ENCODE measurements around the gene MGLL. TPM values are rescaled to one million over a fixed set of nuclear protein-coding genes. Genes with fewer than 3 reads are reported as not detected.

Gene MGLL
- total RNA-seq, 1 experiment from 2014 or later: 6.8 TPM

DNA sequence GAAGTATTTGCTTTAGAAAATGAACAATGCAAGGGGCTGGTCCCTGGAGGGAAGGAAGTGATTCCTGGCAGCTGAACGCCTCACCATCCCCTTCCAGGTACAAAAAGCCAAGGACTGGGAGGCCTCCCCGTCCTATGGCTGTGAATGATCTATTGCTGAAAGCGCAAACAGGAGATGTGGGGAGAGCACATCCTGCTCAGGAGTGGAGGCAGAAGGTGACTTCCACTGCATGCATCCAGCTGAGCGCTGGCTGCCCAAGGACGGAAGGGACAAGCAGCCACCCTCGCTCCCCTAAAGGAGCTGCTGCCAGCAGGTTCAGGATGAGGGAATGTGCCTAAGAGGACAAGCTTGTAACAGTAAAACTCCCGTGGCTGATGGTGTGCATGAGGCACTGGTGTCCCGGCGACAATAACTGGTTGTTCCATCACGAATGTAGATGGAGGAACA lies 108.2 kb downstream of the MGLL start (continued):
- TF ChIP-seq, protein P1, sequence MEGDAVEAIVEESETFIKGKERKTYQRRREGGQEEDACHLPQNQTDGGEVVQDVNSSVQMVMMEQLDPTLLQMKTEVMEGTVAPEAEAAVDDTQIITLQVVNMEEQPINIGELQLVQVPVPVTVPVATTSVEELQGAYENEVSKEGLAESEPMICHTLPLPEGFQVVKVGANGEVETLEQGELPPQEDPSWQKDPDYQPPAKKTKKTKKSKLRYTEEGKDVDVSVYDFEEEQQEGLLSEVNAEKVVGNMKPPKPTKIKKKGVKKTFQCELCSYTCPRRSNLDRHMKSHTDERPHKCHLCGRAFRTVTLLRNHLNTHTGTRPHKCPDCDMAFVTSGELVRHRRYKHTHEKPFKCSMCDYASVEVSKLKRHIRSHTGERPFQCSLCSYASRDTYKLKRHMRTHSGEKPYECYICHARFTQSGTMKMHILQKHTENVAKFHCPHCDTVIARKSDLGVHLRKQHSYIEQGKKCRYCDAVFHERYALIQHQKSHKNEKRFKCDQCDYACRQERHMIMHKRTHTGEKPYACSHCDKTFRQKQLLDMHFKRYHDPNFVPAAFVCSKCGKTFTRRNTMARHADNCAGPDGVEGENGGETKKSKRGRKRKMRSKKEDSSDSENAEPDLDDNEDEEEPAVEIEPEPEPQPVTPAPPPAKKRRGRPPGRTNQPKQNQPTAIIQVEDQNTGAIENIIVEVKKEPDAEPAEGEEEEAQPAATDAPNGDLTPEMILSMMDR (IDR thresholded peaks at IDR 0.05 in 2 of 3, conservative IDR thresholded peaks at IDR 0.05 in 1 of 3; ENCODE audit: borderline replicate concordance in 1 of 3, insufficient read depth in 1 of 3, low read depth in 2 of 3, low read length in 2 of 3): no peak
- no peak for TF ChIP-seq JUND (IDR thresholded peaks at IDR 0.05)

DNA sequence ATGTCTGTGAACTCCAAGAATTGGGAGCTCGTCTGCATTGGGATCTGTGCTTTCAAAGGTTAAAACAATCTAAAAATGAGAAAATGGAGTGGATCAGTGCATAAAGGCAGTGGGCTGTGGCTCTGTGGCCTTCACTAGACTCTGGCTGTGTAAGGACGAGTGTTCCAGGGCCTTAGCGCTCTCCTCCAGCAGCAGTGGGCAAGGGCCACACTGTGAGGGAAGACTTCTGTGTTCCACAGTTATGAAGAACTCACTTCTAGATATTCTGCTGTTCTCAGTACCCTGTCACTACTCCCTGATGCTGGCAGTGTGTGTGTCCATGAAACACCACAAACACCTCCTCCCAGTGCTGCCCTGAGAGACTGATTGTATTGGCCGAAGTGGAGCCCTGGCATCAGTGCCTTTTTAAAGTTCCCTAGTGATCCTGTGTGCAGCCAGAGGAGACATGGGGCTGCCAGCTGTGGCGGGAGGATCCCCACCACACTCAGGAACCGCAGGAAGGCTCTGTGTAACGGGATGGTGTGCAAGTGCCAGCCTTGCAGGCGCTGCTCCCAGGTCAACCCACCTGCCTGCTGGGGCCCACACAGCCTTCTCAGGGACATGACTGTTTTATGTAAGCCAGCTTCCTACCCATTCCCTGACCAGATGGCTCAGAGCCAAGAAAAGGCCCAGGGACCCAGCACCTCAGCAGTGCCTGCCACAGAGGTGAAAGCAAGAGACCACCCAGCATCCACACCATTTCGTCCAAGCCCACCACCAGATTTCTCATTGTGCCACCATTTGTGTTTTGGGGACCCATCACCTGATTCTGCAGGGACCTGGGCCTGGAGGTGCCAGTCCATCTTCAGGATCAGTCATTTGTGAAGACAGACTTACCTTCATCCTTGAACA lies 109.2 kb downstream of the MGLL start:
- Histone ChIP-seq H3K79me2 (ENCODE audit: insufficient read depth, low read length) (no peaks in the 10 kb centered on the region), H3K9me3 (ENCODE audit: control insufficient read depth in 1 of 2, insufficient read depth in 1 of 2, low read depth in 1 of 2, low read length in 2 of 2) (no peaks in the 10 kb centered on the region), H3K36me3 (ENCODE audit: control insufficient read depth in 1 of 2, insufficient read depth in 2 of 2, low read length in 2 of 2) (no peaks in the 10 kb centered on the region), H3K4me1 (ENCODE audit: control insufficient read depth in 1 of 2, insufficient read depth in 2 of 2, low read length in 2 of 2) (peaks cover 0 to 8% of the 10 kb centered on the region in 2 experiments; a peak in 1 of 4 replicates), H3K4me3 (replicated peaks in 1 of 2; ENCODE audit: low read depth in 1 of 2, low read length in 2 of 2) (no peak overlapping the region), H3K9ac (ENCODE audit: low read length) (no peak overlapping the region), H4K20me1 (ENCODE audit: insufficient read depth) (no peaks in the 10 kb centered on the region), H2AFZ (ENCODE audit: low read depth, low read length, poor library complexity, severe bottlenecking) (no peak overlapping the region), H3K27ac (ENCODE audit: low read depth, low read length) (no peak overlapping the region), H3K27me3 (ENCODE audit: insufficient read depth, low read length) (no peaks in the 10 kb centered on the region), H3K9me2 (ENCODE audit: insufficient read depth) (no peaks in the 10 kb centered on the region), H3K4me2 (ENCODE audit: low read length) (no peak overlapping the region)
- BruUV-seq (replicated peaks): no TSS peak
- ChIA-PET CTCF (no interaction called here), POLR2A (no interaction called here), RAD21 (ENCODE audit: low non-redundant PET in 1 of 2, low total read pairs in 2 of 2, uncharacterized antibody in 2 of 2, unreplicated experiment in 2 of 2) (no interaction called here)
- ATAC-seq (no peak), DNase-seq (ENCODE audit: low read depth, low spot score) (no peak)
- intact Hi-C loops (cut with micrococcal nuclease): no loop called here
- TF ChIP-seq ZNF274 (IDR thresholded peaks at IDR 0.05; ENCODE audit: low read depth, low read length): no peak
- no peak for TF ChIP-seq POLR2A (IDR thresholded peaks at IDR 0.05; ENCODE audit: borderline replicate concordance, extremely low read depth, insufficient read depth, insufficient read length)
- TF ChIP-seq SRF (IDR thresholded peaks at IDR 0.05; ENCODE audit: low read depth): no peak
- TF ChIP-seq JUND (IDR thresholded peaks at IDR 0.05): no peak
- no peak for TF ChIP-seq EZH2 (IDR thresholded peaks at IDR 0.05)
- TF ChIP-seq, protein P1 (IDR thresholded peaks at IDR 0.05 in 2 of 3, conservative IDR thresholded peaks at IDR 0.05 in 1 of 3; ENCODE audit: borderline replicate concordance in 1 of 3, insufficient read depth in 1 of 3, low read depth in 2 of 3, low read length in 2 of 3): no peak
- TF ChIP-seq CBX3 (IDR thresholded peaks at IDR 0.05; ENCODE audit: low read depth): no peak
- TF ChIP-seq SP1 (IDR thresholded peaks at IDR 0.05; ENCODE audit: low read depth): no peak
- no peak for TF ChIP-seq POLR2AphosphoS5 (IDR thresholded peaks at IDR 0.05; ENCODE audit: low read depth, low read length)
- no peak for TF ChIP-seq ELF1 (IDR thresholded peaks at IDR 0.05; ENCODE audit: borderline replicate concordance, low read depth)
- TF ChIP-seq, protein P2, sequence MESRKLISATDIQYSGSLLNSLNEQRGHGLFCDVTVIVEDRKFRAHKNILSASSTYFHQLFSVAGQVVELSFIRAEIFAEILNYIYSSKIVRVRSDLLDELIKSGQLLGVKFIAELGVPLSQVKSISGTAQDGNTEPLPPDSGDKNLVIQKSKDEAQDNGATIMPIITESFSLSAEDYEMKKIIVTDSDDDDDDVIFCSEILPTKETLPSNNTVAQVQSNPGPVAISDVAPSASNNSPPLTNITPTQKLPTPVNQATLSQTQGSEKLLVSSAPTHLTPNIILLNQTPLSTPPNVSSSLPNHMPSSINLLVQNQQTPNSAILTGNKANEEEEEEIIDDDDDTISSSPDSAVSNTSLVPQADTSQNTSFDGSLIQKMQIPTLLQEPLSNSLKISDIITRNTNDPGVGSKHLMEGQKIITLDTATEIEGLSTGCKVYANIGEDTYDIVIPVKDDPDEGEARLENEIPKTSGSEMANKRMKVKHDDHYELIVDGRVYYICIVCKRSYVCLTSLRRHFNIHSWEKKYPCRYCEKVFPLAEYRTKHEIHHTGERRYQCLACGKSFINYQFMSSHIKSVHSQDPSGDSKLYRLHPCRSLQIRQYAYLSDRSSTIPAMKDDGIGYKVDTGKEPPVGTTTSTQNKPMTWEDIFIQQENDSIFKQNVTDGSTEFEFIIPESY (IDR thresholded peaks at IDR 0.05; ENCODE audit: extremely low read depth, insufficient replicate concordance, low read length): no peak
- no peak for TF ChIP-seq RAD21 (IDR thresholded peaks at IDR 0.05; ENCODE audit: low read depth)
- TF ChIP-seq, protein P3, sequence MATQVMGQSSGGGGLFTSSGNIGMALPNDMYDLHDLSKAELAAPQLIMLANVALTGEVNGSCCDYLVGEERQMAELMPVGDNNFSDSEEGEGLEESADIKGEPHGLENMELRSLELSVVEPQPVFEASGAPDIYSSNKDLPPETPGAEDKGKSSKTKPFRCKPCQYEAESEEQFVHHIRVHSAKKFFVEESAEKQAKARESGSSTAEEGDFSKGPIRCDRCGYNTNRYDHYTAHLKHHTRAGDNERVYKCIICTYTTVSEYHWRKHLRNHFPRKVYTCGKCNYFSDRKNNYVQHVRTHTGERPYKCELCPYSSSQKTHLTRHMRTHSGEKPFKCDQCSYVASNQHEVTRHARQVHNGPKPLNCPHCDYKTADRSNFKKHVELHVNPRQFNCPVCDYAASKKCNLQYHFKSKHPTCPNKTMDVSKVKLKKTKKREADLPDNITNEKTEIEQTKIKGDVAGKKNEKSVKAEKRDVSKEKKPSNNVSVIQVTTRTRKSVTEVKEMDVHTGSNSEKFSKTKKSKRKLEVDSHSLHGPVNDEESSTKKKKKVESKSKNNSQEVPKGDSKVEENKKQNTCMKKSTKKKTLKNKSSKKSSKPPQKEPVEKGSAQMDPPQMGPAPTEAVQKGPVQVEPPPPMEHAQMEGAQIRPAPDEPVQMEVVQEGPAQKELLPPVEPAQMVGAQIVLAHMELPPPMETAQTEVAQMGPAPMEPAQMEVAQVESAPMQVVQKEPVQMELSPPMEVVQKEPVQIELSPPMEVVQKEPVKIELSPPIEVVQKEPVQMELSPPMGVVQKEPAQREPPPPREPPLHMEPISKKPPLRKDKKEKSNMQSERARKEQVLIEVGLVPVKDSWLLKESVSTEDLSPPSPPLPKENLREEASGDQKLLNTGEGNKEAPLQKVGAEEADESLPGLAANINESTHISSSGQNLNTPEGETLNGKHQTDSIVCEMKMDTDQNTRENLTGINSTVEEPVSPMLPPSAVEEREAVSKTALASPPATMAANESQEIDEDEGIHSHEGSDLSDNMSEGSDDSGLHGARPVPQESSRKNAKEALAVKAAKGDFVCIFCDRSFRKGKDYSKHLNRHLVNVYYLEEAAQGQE (IDR thresholded peaks at IDR 0.05; ENCODE audit: low read depth): no peak
